HG02938 (cell line): ENCODE results near the gene TARS1.
"Not testable (repeated sequence)": the region's sequence is repeated elsewhere in the genome, so short reads cannot be mapped to it uniquely, and the experiment has no call there.

Experiments
- ATAC-seq: cut with Tn5 transposase; IDR thresholded peaks from one replicate; pipeline ENCODE4 v1.9.1; 2021; ENCODE audit warnings: mild to moderate bottlenecking, moderate library complexity; ENCODE audit not compliant: unreplicated experiment

The TARS1 gene

GRCh38 chr5:33482335-33482734 lies 41.6 kb downstream of the TARS1 start:
- ATAC-seq = no peak

GRCh38 chr5:33487236-33487635 lies 46.5 kb downstream of the TARS1 start:
- no peak for ATAC-seq

- ATAC-seq = no peak
Measured at GRCh38 chr5:33488558-33489355, 48.0 kb downstream of the TARS1 start.

GRCh38 chr5:33489481-33490067 lies 48.8 kb downstream of the TARS1 start:
- no peak for ATAC-seq

- no peak for ATAC-seq
Measured at GRCh38 chr5:33490071-33490665, 49.4 kb downstream of the TARS1 start.

GRCh38 chr5:33491941-33492340 lies 51.2 kb downstream of the TARS1 start:
- ATAC-seq = no peak

- ATAC-seq = no peak
Measured at GRCh38 chr5:33494466-33494865, 53.7 kb downstream of the TARS1 start.

- ATAC-seq = no peak
Measured at GRCh38 chr5:33501260-33501659, 60.5 kb downstream of the TARS1 start.

GRCh38 chr5:33501899-33502298 lies 61.1 kb downstream of the TARS1 start:
- ATAC-seq = no peak

- ATAC-seq = no peak
Measured at GRCh38 chr5:33504570-33504969, 63.8 kb downstream of the TARS1 start.

- no peak for ATAC-seq
Measured at GRCh38 chr5:33507426-33507825, 66.7 kb downstream of the TARS1 start.

- ATAC-seq = no peak
Measured at GRCh38 chr5:33509036-33509435, 68.3 kb downstream of the TARS1 start.

- ATAC-seq = no peak
Measured at GRCh38 chr5:33513462-33514185, 72.9 kb downstream of the TARS1 start.

GRCh38 chr5:33515366-33515765 lies 74.6 kb downstream of the TARS1 start:
- not testable (repeated sequence) for ATAC-seq

GRCh38 chr5:33516421-33516820 lies 75.7 kb downstream of the TARS1 start:
- no peak for ATAC-seq
